NCI-H2227 treated with DMSO at 0.1 percent for 48 hours (cell line): ENCODE measurements around the gene SH3D21.
A peak's percentile ranks its signal among the peaks of the same experiment; 100 is the strongest.

Experiments
- DNase-seq: peaks from one replicate; lab custom pipeline; 2025; lab: John Stamatoyannopoulos, UW

The SH3D21 gene

GRCh38 chr1:36330940-36331339, 24.8 kb downstream of the SH3D21 start:
- no peak for DNase-seq

- no peak for DNase-seq
These were observed 31.7 kb downstream of the SH3D21 start for GRCh38 chr1:36337830-36338229.

GRCh38 chr1:36339215-36339614, 33.0 kb downstream of the SH3D21 start:
- no peak for DNase-seq

- DNase-seq = no peak
These were observed 33.4 kb downstream of the SH3D21 start for GRCh38 chr1:36339615-36340014.

- no peak for DNase-seq
These were observed 35.6 kb downstream of the SH3D21 start for GRCh38 chr1:36341626-36342320.

GRCh38 chr1:36342426-36343185, 36.4 kb downstream of the SH3D21 start:
- DNase-seq = no peak

- DNase-seq = no peak
These were observed 37.7 kb downstream of the SH3D21 start for GRCh38 chr1:36343651-36344394.

- no peak for DNase-seq
These were observed 38.2 kb downstream of the SH3D21 start for GRCh38 chr1:36344395-36344680.

- no peak for DNase-seq
These were observed 39.2 kb downstream of the SH3D21 start for GRCh38 chr1:36345353-36345752.

- DNase-seq = no peak
These were observed 40.7 kb downstream of the SH3D21 start for GRCh38 chr1:36346741-36347370.

- DNase-seq = no peak
These were observed 43.1 kb downstream of the SH3D21 start for GRCh38 chr1:36349241-36349671.

- no peak for DNase-seq
These were observed 43.7 kb downstream of the SH3D21 start for GRCh38 chr1:36349839-36350238.

- no peak for DNase-seq
These were observed 44.6 kb downstream of the SH3D21 start for GRCh38 chr1:36350659-36351226.

- DNase-seq = peak; percentile 35
These were observed 45.2 kb downstream of the SH3D21 start for GRCh38 chr1:36351227-36351977.

GRCh38 chr1:36352125-36352909, 46.1 kb downstream of the SH3D21 start:
- DNase-seq = no peak

- no peak for DNase-seq
These were observed 47.0 kb downstream of the SH3D21 start for GRCh38 chr1:36352910-36353878.

GRCh38 chr1:36354486-36354885, 48.3 kb downstream of the SH3D21 start:
- DNase-seq = no peak

GRCh38 chr1:36355811-36356210, 49.6 kb downstream of the SH3D21 start:
- no peak for DNase-seq

- no peak for DNase-seq
These were observed 52.4 kb downstream of the SH3D21 start for GRCh38 chr1:36358514-36359084.
